ENCODE measurements around the gene URAD. TPM values are rescaled to one million over a fixed set of nuclear protein-coding genes. Genes with fewer than 3 reads are reported as not detected.

URAD gene
- total RNA-seq, 2 donors from 2014 or later, result not detected

DNA sequence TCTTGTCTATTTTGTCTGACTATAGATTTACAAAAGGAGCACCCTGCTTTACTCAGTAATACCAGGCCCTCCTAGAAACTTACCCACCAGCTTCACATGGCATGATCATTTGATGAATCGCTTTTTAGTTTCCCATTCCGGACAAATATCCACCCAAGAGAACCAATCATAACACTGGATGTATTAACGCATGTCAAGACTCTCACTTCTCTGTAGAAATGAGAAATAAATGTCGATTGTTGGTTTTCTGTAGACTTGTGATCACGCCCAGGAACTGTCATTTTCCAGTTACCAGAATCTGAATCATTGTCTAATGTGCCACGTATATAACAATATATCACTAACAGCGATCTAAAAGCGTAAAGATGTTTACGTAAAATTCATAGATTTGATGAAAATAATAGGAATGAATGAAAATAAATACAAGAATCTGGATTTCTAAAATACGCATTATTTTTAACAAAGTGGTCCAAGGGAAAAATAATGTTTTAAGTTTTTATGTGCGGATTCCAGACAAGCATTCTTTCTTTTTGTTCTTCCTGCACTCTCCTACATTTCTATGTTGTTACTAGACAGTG lies 33.4 kb downstream of the URAD start:
- Histone ChIP-seq H3K36me3 (no peaks in the 10 kb centered on the region), H3K4me1 (replicated peaks) (no peaks in the 10 kb centered on the region), H3K4me3 (no peak overlapping the region), H3K9me3 (no peaks in the 10 kb centered on the region), H3K27me3 (replicated peaks; ENCODE audit: insufficient read depth) (peaks cover 13% of the 10 kb centered on the region), H3K27ac (no peak overlapping the region)
- intact Hi-C loops (cut with DNase I), result no loop called here
- TF ChIP-seq POLR2AphosphoS5 (IDR thresholded peaks at IDR 0.05) (no peak), CTCF (IDR thresholded peaks at IDR 0.05) (no peak), POLR2A (IDR thresholded peaks at IDR 0.05) (no peak)
- WGBS, result 71% methylated on average over 11 of the region's 11 CpGs
- DNase-seq (ENCODE audit: low spot score), result no peak

GRCh38 chr13:27954406-27954851 lies 34.1 kb downstream of the URAD start:
- Histone ChIP-seq H3K9me3 (no peaks in the 10 kb centered on the region), H3K27ac (peak overlapping the region in 1 of 2 donors; percentile 45), H3K27me3 (replicated peaks; ENCODE audit: insufficient read depth) (peaks cover 8% of the 10 kb centered on the region), H3K36me3 (no peaks in the 10 kb centered on the region), H3K4me3 (peak overlapping the region; percentile 18 to 36), H3K4me1 (replicated peaks) (no peaks in the 10 kb centered on the region)
- DNase-seq (ENCODE audit: low spot score), result no peak
- 7% methylated on average over 53 of the region's 56 CpGs for WGBS
- TF ChIP-seq POLR2AphosphoS5 (IDR thresholded peaks at IDR 0.05), result no peak
- TF ChIP-seq POLR2A (IDR thresholded peaks at IDR 0.05), result no peak
- TF ChIP-seq CTCF (IDR thresholded peaks at IDR 0.05), result no peak
- intact Hi-C loops (cut with DNase I), result no loop called here

GRCh38 chr13:27953676-27954405 lies 34.7 kb downstream of the URAD start:
- 3% methylated on average over 45 of the region's 71 CpGs for WGBS
- intact Hi-C loops (cut with DNase I), result no loop called here
- peak overlapping the region; percentile 18 to 36 for H3K4me3 ChIP-seq
- H3K4me1 ChIP-seq (replicated peaks), result no peaks in the 10 kb centered on the region
- no peaks in the 10 kb centered on the region for H3K9me3 ChIP-seq
- H3K36me3 ChIP-seq, result no peaks in the 10 kb centered on the region
- peak overlapping the region in 1 of 2 donors; percentile 45 for H3K27ac ChIP-seq
- peak; percentile 47 for DNase-seq (ENCODE audit: low spot score)
- no peak for TF ChIP-seq POLR2AphosphoS5 (IDR thresholded peaks at IDR 0.05)
- TF ChIP-seq POLR2A (IDR thresholded peaks at IDR 0.05), result no peak
- peak; percentile 58 to 83 (median 68) for TF ChIP-seq CTCF (IDR thresholded peaks at IDR 0.05)
- peaks cover 3% of the 10 kb centered on the region for H3K27me3 ChIP-seq (replicated peaks; ENCODE audit: insufficient read depth)

DNA sequence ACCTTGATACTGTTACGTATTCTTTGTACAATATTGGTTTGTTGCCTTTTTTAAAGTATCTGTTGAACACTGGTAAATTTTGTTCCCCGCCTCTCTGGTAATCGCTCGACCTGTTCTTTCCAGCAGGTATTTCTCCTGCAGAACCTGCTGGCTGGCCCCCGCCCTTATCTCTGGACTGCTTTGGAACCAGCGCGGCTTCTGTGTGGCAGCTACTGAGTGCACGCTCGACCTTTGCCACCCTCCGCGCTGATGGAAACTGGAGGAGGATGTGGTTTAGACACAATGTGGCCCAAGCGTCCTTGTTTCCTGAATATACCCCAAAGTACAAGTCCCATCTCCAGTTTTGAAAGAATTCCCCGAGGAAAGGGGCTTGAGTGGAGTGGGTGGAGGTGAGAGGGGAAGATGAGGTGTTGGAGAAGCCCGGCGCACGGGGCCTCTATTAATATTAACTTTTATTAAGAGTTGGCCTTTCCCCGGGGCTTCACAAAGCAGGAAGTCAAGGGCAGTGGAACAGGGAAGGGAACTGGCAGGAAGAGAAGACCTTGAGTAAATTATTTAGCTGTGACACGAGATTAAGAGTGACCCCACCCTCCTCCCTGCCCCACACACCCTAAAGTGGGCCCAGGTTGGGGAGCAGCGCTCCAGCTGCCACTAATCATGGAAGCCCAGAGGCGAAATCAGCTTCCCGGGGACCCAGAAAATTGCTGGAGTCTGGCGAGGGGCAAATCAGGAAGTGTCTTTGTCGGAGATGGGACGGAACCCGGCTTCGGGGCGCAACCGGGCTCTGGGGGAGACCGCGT lies 35.4 kb downstream of the URAD start:
- intact Hi-C loops (cut with DNase I), result no loop called here
- WGBS, result 26% methylated on average over 30 of the region's 30 CpGs
- Histone ChIP-seq H3K4me3 (peak overlapping the region in 1 of 2 donors; percentile 36), H3K27me3 (replicated peaks; ENCODE audit: insufficient read depth) (no peaks in the 10 kb centered on the region), H3K9me3 (no peaks in the 10 kb centered on the region), H3K4me1 (replicated peaks) (no peaks in the 10 kb centered on the region), H3K36me3 (no peaks in the 10 kb centered on the region), H3K27ac (no peak overlapping the region)
- TF ChIP-seq CTCF (IDR thresholded peaks at IDR 0.05), result no peak
- TF ChIP-seq POLR2AphosphoS5 (IDR thresholded peaks at IDR 0.05), result no peak
- TF ChIP-seq POLR2A (IDR thresholded peaks at IDR 0.05), result no peak
- DNase-seq (ENCODE audit: low spot score), result no peak

Measured in prostate gland (tissue), 2 donors.